ENCODE measurements around the gene MLPH.
A peak's percentile ranks its signal among the peaks of the same experiment; 100 is the strongest.
"Not testable (repeated sequence)": the region's sequence is repeated elsewhere in the genome, so short reads cannot be mapped to it uniquely, and the experiment has no call there.

Gene MLPH

DNA sequence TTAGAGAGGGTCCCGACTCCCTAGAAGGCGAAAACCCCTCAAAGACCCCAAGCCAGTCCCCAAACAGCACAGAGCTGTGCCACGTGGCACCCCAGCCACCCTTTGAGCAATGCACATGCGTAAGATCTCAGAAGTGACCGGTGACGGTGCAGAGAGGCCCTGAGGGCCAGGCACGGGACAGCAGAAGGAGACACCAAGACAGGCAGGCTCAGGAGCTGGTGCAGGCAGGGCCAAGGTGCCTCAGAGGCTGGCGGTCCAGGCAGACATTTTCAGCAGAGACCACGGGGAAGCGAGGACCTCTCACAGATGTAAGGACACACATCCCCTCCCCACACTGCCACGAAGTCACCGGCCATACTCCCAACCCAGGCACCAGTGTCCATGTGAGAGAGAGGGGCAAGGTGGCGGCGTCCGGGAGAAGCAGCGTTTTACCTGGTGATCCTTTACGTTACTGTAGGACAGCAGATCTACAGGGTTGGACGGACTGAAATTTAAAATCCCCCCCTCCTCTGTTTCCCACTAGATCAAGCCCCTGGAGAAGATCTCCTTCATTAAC lies 105.5 kb downstream of the MLPH start:
- no peak for DNase-seq

DNA sequence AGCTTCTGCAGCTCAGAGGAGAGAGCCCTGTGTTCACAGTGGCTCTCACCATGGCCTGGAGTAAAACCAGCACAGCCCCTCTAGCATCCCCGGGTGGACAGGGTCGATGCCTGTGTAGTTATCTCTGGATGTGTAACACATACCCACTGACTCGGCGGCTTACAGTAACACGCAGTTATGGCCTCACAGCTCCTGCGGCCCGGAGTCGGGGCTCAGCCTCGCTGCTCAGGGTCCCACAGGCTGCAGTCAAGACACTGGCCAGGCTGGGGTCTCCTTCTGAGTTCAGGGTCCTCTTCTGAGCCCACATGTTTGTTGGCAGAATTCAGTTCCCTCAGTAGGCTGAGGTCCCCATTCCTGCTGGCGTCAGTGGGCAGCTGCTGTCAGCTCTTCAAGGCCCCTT lies 106.0 kb downstream of the MLPH start:
- no peak for DNase-seq

DNA sequence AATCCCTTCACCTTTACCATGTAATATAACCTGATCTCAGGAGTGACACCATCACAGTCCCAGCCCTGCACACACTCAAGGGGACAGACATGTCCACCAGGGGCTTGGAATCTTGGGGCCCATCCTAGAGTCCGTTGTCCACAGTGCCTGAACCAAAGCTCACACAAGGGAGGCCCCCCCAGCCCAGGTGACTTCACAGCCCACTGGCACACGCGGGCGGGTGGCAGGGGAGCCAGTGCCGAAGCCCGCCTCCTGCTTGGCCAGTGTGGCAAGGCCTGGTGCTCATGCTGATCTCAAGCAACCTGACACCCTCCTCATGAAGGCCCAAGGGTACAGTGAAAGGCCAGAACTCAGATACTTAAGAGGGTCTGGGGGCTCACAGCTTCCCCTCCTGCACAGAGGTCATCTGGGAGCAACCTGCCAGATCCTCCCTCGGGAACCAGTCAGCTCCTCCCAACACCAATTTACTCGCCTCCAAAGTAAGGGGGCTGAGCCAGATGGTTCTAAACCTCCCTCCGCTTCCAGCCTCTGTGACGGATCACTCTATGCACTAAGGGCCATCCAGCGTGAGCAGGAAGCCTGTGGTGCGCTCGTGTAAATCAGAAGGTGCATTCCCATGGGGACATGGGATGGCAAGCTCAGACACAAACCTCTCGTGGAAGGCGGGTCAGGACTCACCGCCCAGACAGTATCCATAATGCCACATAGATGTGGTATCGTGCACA lies 106.7 kb downstream of the MLPH start:
- no peak for DNase-seq

DNA sequence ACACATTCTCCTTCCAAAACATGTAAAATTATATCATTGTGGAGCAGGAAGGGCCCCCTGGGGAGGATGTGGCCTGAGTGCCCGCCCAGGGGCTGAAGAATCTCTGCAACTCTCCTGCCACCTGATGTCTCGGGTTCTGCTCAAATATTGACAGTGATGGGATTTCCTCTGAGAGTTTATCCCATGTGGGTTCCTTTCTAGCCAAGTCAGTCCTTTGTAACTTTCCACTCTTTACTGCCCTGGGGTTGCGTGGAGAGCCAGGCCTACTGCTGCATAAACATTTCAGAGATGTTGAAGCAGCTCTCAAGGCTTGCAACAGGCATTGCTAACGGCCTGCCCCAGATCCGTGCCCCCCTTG lies 107.4 kb downstream of the MLPH start:
- no peak for DNase-seq

DNA sequence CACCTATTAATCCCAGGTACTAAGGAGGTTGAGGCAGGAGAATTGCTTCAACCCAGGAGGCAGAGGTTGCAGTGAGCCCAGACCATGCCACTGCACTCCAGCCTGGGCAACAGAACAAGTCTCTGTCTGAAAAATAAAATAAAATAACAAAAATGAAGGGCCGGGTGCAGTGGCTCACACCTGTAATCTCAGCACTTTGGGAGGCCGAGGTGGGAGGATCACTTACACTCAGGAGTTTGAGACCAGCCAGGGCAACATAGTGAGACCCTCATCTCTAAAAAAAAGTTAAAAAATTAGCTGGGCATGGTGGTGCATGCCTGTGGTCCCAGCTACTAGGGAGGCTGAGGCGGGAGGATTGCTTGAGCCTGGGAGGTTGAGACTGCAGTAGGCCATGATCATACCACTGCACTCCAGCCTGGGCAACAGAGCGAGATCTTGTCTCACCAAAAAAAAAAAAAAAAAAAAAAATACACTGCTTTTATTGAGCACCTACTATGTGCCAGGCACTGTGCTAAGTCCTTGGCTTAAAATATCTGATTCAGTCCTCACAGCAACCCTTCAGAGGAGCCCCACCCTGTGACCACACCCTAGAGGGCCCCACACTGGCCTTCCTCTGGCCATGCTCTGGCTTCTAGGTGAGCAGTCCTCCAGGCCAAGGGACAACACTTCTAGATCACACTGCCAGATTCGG lies 108.9 kb downstream of the MLPH start:
- not testable (repeated sequence) for DNase-seq

DNA sequence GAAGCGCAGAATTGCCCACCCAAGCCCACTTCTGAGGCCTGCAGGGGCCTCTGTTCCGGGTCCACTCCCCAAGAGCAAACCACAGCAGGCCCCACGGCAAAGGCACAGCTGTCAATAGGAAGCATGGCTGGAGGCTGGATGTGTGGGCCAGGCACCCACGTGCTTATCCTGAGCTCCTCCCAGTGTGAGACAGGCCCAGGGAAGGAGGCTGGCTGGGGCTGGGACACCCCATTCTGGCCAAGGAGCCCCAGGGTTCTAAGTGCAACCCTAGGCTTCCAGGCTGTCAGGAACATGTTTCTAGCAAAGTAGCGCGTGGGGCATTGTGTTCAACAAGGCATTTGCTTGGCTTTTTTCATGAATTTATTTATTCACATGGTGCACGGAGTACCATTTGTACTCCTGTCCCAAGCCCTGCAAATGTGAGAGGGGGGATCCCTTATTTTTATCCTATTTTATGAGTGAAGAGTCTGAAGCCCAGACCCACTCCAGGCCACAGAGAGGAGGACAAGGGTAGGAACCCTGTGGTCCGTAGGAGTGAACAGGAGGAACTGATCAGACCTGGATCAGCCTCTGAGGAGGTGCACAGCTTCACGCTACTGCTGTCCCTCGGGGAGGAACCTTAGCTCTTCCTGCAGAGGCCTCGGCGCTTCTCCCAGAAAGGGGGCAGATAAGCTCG lies 109.6 kb downstream of the MLPH start:
- no peak for DNase-seq

DNA sequence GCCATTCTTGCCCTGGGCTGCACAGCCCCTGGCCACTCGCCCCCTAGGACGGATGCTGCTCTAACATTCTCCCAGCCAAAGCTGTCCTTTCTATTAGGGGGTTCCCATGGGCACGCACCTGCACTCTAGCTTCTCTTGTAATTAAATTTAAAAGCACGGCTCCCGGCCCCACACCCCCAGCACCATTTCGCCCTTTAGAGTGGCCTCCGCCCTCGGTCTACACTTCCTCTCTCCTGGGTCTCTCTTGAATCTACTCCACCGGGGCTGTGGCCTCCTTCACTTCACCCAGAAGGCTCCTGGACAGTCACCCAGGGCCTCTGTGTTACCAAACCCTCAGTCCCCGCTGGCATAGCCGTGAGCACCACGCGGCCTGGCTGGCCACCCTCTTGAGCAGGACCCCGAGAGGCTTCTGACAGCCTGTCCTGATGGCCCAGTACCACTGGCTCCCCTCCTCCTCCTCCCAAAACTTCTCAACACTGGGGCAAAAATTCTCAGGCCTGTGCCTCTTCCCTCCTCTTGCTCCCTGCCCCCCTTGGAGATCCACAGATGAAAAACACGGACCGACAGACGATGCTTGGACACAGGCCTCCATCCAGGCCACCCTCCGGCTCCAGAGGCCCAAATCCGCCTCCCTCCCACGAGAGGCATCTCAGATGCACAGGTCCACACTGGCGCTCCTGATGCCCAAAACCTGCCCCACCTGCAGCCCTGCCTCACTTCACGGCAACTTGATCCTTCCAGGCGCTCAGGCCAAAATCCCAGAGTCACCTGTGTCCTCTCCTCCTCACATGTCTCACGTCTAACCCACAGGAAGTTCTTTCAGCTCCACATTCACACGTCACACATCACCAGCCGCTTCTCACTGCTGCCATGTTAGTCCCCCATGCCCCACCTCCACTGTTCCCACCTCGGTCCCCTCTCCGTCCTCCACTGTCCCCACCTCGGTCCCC lies 110.4 kb downstream of the MLPH start:
- DNase-seq = no peak

DNA sequence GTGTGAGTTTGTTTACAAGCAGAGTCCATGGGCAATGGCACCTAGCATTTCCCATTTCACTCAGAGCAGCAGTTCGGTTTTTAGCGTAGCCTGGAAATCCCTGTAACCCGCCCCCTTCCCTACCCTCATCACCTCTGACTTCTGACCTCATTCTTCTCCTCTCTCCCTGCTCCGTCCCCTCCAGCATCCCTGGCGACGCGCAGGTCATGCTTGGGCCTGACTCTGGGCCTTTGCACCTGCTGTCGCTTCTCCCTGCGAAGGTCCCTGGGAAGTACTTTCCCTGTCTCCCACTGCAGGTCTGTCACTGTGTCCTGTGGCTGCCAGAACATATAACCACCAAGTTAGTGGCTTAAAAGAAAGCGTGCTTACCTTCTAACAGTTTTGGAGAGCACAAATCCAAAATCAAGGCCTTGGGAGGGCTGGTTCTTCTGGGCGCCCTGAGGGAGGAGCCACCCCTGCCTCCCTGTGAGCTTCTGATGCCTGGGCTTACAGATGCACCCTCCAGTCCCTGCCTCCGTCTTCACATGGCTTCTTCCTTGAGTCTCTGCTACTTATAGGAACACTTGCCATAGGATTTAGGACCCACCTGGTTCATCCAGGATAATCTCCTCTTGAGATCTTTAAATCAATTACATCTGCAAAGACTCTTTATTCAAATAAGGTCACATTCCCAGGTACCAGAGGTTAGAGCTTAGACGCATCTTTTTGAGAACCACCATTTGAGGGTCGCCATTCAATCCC lies 111.6 kb downstream of the MLPH start:
- no peak for DNase-seq

DNA sequence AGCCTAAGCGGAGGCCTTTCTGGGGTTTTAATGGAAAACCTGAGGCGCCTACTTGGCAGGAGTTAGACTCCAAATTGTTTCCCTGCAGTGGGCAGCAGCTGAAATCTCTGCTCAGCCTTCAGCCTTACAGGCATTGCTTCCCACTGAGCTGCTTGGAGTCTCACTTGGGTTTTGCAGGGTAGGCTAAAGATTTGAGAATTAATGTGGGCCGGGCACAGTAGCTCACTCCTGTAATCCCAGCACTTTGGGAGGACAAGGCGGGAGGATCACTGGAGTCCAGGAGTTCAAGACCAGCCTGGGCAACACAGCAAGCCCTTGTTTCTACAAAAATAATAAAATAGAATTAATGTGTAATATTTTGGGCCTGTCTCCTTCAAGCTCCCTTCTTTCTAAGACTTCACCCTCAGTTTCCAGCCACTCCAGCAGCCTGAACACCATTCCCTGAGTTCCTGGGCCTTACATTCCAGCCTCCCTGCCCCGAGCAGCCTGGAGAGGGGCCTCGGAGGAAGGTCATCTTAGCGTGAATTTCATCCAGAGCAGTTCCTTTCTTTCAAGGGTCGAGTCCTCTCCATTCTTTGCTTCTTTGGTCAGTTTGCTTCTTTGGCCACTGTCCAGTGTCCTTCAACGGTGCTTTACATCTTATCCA lies 112.5 kb downstream of the MLPH start:
- DNase-seq = no peak

DNA sequence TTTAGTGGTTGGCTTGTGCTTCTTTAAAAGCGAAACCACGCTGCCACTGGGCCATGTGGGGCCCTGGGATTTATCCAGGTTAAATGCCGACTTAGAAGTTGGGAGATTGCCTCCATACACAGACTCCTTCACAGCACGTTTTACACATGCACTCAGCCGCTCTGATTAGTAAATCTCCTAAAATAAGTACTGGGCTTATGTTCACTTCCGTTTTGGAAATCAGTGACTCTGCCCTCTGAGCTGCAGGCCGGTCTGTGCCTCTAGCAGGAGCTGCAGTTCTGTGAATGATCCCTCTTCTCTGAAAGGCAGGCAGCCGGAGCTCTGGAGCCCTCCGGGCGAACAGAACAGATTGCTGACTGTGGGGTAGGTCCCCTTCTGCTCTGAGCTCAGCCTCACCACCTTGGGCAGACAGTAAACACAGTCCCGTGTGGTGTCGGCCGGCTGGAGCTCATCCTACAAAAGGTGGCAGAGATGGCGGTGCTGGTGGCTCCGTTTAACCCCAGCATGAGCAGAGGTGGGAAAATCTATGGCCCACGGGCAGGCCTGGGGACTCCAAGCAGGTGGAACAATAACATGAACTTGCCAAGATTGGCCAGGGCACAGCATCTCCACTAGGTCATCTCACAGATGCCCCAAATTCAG lies 113.3 kb downstream of the MLPH start:
- DNase-seq = no peak

DNA sequence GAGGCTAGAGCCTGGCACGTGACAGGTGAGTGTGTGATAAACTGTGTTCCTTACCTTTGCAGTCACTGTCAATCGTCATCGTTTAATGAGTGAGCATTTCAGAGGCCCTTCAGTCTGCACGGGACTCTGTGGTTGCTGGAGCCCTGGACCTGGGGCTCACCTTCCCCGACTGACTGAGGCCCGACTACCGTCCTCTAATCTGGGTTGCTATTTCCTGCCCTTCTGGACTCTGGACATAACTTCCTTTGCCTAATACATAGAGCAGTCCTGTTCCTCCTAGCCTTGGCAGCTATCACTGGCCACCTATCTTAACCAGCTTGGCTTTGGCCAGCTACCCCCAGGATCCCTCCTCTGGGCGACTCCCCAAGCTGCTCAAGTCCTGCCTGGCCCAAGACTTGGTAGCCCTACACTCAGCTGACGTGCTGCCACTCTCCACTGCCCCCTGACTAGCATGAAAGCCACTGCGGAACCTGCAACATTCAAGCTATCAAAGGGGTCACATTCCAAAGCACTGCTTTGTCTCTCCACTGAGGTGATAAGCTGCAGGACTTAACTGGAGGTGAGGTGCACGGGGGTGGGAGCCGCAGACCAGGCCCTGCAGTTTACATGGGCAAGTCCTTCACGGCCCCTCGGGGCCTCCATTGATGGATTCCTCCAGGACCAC lies 114.5 kb downstream of the MLPH start:
- DNase-seq = no peak

DNA sequence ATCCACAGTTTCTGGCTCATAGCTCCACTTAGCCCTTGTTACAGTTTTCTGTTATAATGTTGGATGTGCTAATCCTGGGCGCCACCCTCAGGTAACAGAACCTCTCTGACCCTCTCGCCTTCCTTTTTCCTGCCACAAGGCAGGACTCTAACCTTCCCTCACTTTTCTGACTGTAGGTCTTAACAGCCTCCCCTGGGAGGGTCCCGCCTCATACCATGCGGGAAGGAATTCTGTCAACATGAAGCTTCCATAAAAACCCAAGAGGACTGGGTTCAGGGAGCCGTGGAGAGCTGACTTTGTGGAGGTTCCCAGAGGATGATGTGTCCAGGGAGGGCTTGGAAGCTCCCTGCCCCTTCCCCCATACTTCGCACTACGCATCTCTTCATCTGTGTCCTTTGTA lies 115.4 kb downstream of the MLPH start:
- no peak for DNase-seq

DNA sequence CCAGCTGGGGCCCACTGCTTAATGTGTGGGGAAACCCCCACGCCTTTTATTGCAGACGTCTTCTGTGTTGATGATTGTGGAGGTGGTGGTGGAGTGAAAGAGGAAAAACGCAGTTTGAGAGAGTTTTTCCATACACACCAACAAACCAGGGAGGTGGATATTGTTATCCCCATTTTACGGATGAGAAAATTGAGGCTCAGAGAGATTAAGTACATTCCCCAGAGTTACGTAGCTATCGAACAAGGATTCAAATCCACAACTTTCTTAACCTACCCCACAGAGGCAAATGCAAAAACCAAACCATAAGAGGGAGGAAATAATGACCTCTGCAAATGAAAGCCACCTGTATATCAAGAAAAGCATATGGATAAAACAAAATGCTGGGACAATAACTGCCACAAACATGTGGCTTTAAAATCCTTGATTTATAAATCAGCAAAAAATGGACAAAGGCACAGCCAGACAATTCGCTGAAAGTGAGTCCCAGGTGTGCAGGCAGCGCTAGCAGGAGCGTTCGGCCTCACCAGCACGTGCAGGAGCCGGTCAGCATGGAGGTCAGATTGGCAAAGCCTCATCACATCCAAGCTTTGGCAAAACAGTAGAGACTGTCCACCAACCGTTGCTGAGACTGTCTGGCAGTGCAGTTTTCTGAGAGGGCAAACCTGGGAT lies 116.1 kb downstream of the MLPH start:
- DNase-seq = no peak

DNA sequence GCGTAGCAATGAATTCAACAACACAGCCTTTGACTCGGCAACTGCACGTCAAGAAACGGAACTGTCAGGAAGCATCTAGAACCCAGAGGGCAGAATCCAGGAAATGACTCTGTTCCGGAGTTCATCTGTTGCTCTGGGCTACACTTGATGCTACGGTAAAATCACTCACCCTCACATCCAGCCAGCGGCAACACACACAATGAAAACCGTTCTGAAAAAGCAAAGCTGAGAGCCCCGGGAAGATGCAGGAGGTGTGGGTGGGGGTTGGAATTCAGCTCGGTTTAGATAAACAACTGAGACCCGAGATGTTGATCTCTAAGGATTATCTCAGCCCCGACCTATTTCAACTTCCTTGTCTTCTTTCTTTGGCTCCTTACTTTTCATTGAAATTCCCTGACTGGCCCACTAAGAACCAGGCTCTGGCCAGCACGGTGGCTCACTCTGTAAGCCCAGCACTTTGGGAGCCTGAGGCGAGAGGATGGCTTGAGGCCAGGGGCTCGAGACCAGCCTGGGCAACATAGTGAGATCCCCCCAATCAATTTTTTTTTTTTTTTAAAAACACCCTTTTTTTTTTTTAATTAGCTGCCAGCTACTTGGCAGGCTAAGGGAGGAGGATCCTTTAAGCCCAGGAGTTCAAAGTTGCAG lies 116.8 kb downstream of the MLPH start:
- peak; percentile 37 for DNase-seq

DNA sequence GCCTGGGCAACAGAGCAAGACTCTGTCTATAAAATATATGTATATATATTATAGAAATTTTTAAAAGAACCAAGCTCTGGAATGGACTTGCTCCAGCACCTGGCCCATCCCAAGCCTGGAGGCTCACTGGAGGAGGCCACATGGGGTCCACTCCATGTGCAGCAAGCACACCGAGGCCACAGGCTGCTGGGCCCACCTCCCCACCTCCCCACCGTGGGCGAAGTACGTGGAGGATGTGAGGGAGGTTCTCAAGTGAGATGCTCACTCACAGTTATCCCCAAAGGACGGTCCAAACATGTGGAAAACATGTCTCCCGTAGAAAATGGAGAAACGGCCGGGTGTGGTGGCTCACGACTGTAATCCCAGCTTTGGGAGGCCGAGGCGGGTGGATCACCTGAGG lies 117.3 kb downstream of the MLPH start:
- DNase-seq = no peak
